ENCODE data around the gene ANKH. TPM values are rescaled to one million over a fixed set of nuclear protein-coding genes. Genes with fewer than 3 reads are reported as not detected.

Gene ANKH
- polyA plus RNA-seq, 1 donor (not counting 4 experiments of a cell fraction or from before 2014, with no cell fraction given), result 13.8 TPM

GRCh38 chr5:14728459-14728938 is 143.1 kb downstream of the ANKH start:
- no peak overlapping the region for H2AFZ ChIP-seq (ENCODE audit: control insufficient read depth, low read length)
- H3K9me1 ChIP-seq (ENCODE audit: control insufficient read depth, extremely low read depth, insufficient read depth, low read length), result no peaks in the 10 kb centered on the region
- no peaks in the 10 kb centered on the region for H3K79me2 ChIP-seq (ENCODE audit: control insufficient read depth, insufficient read depth, low read length)
- H3K27me3 ChIP-seq (ENCODE audit: control insufficient read depth, extremely low read depth, insufficient read depth, low read length), result no peaks in the 10 kb centered on the region
- H3K4me1 ChIP-seq (ENCODE audit: control insufficient read depth, extremely low read depth, insufficient read depth, low read length), result peaks cover 6% of the 10 kb centered on the region
- H3K36me3 ChIP-seq (ENCODE audit: control insufficient read depth in 2 of 2, extremely low read depth in 1 of 2, insufficient read depth in 2 of 2, low read length in 2 of 2), result no peaks in the 10 kb centered on the region
- no peak for FAIRE-seq
- dilution Hi-C loops (cut with MboI; ENCODE audit: extremely low pct_ligation_motif_present, low sequenced_read_pairs), result no loop called here
- no peaks in the 10 kb centered on the region for H4K20me1 ChIP-seq (ENCODE audit: control insufficient read depth, extremely low read depth, insufficient read depth, low read length)
- no peak overlapping the region for H3K27ac ChIP-seq (ENCODE audit: control insufficient read depth, insufficient read depth, low read length)
- TF ChIP-seq EZH2 (IDR thresholded peaks at IDR 0.05; ENCODE audit: low read length) (no peak), CTCF (optimal IDR thresholded peaks at IDR 0.05 in 1 of 3, IDR thresholded peaks at IDR 0.05 in 1 of 3, conservative IDR thresholded peaks at IDR 0.05 in 1 of 3; ENCODE audit: extremely low read depth in 1 of 3, insufficient read depth in 2 of 3, low read length in 3 of 3) (no peak)
- no peak overlapping the region for H3K4me2 ChIP-seq (ENCODE audit: control insufficient read depth, extremely low read depth, insufficient read depth, low read depth, low read length)
- no peaks in the 10 kb centered on the region for H3K9me3 ChIP-seq (ENCODE audit: control insufficient read depth, low read depth, low read length)
- H3K4me3 ChIP-seq (ENCODE audit: control insufficient read depth in 2 of 3, extremely low read depth in 1 of 3, insufficient read depth in 2 of 3, low read depth in 1 of 3, low read length in 3 of 3), result no peak overlapping the region
- no peak for DNase-seq (ENCODE audit: low read depth, low spot score)
- H3K9ac ChIP-seq (ENCODE audit: control insufficient read depth, extremely low read depth, insufficient read depth, low read length), result no peak overlapping the region

DNA sequence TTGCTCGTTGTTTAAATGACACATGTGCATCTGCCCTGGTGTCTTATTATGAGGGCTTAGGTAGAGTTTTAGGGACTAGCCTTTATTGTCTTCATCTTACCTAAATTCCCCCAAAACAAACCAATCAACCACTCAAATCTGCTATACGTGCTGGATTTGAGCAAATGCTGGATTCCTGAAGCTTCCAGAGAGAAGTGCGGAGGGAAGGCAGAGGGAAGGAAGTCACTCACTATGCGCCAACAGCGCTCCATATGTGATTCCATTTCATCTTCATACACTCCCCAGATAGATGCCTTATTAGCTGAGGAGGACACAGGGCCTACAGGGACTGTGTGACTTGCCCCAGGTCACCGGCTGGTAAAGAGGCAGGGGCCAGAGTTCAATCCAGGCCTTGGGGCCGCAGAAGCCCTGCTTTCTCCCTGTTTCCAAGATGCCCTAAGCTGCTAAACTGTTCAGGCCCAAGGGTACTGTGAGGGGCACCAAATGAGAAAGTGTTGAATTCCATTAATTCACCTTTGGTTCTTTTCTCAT is 143.6 kb downstream of the ANKH start:
- no peak for TF ChIP-seq EZH2 (IDR thresholded peaks at IDR 0.05; ENCODE audit: low read length)
- FAIRE-seq (no peak), DNase-seq (ENCODE audit: low read depth, low spot score) (no peak)
- H3K27me3 ChIP-seq (ENCODE audit: control insufficient read depth, extremely low read depth, insufficient read depth, low read length), result no peaks in the 10 kb centered on the region
- no peak overlapping the region for H3K4me2 ChIP-seq (ENCODE audit: control insufficient read depth, extremely low read depth, insufficient read depth, low read depth, low read length)
- H4K20me1 ChIP-seq (ENCODE audit: control insufficient read depth, extremely low read depth, insufficient read depth, low read length), result no peaks in the 10 kb centered on the region
- H3K4me3 ChIP-seq (ENCODE audit: control insufficient read depth in 2 of 3, extremely low read depth in 1 of 3, insufficient read depth in 2 of 3, low read depth in 1 of 3, low read length in 3 of 3), result no peak overlapping the region
- H3K9ac ChIP-seq (ENCODE audit: control insufficient read depth, extremely low read depth, insufficient read depth, low read length), result no peak overlapping the region
- no peak overlapping the region for H2AFZ ChIP-seq (ENCODE audit: control insufficient read depth, low read length)
- no peak overlapping the region for H3K27ac ChIP-seq (ENCODE audit: control insufficient read depth, insufficient read depth, low read length)
- no peaks in the 10 kb centered on the region for H3K79me2 ChIP-seq (ENCODE audit: control insufficient read depth, insufficient read depth, low read length)
- H3K9me1 ChIP-seq (ENCODE audit: control insufficient read depth, extremely low read depth, insufficient read depth, low read length), result no peaks in the 10 kb centered on the region
- H3K9me3 ChIP-seq (ENCODE audit: control insufficient read depth, low read depth, low read length), result no peaks in the 10 kb centered on the region
- peaks cover 6% of the 10 kb centered on the region for H3K4me1 ChIP-seq (ENCODE audit: control insufficient read depth, extremely low read depth, insufficient read depth, low read length)
- H3K36me3 ChIP-seq (ENCODE audit: control insufficient read depth in 2 of 2, extremely low read depth in 1 of 2, insufficient read depth in 2 of 2, low read length in 2 of 2), result no peaks in the 10 kb centered on the region
- dilution Hi-C loops (cut with MboI; ENCODE audit: extremely low pct_ligation_motif_present, low sequenced_read_pairs), result no loop called here

DNA sequence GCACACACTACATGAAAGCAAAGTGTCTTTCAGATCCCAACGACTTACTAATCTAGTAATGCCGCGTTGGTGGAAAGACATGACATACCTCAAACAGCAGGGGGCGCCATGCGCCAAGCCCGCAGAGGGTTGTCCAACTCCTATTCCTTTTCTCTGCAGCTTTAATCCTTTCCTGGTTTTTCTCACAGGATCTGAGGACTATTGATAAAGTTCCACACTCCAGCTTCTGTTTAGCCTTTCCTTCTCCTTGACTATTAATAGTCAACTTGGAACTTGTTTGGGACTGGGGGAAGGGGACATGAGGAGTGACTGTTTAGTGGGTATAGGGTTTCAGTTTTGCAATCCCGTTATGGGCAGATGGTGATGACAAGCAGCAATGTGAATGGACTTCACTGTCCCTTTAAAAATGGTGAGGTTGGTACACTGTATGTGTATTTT is 144.1 kb downstream of the ANKH start:
- Histone ChIP-seq H3K4me3 (ENCODE audit: control insufficient read depth in 2 of 3, extremely low read depth in 1 of 3, insufficient read depth in 2 of 3, low read depth in 1 of 3, low read length in 3 of 3) (no peak overlapping the region), H3K36me3 (ENCODE audit: control insufficient read depth in 2 of 2, extremely low read depth in 1 of 2, insufficient read depth in 2 of 2, low read length in 2 of 2) (no peaks in the 10 kb centered on the region), H3K9me3 (ENCODE audit: control insufficient read depth, low read depth, low read length) (no peaks in the 10 kb centered on the region), H3K9ac (ENCODE audit: control insufficient read depth, extremely low read depth, insufficient read depth, low read length) (no peak overlapping the region), H4K20me1 (ENCODE audit: control insufficient read depth, extremely low read depth, insufficient read depth, low read length) (no peaks in the 10 kb centered on the region), H3K79me2 (ENCODE audit: control insufficient read depth, insufficient read depth, low read length) (no peaks in the 10 kb centered on the region), H3K27me3 (ENCODE audit: control insufficient read depth, extremely low read depth, insufficient read depth, low read length) (no peaks in the 10 kb centered on the region), H2AFZ (ENCODE audit: control insufficient read depth, low read length) (no peak overlapping the region), H3K4me1 (ENCODE audit: control insufficient read depth, extremely low read depth, insufficient read depth, low read length) (peaks cover 6% of the 10 kb centered on the region), H3K9me1 (ENCODE audit: control insufficient read depth, extremely low read depth, insufficient read depth, low read length) (no peaks in the 10 kb centered on the region), H3K27ac (ENCODE audit: control insufficient read depth, insufficient read depth, low read length) (no peak overlapping the region), H3K4me2 (ENCODE audit: control insufficient read depth, extremely low read depth, insufficient read depth, low read depth, low read length) (no peak overlapping the region)
- FAIRE-seq (peak; percentile 86), DNase-seq (ENCODE audit: low read depth, low spot score) (peak; percentile 15)
- TF ChIP-seq CTCF (optimal IDR thresholded peaks at IDR 0.05 in 1 of 3, IDR thresholded peaks at IDR 0.05 in 1 of 3, conservative IDR thresholded peaks at IDR 0.05 in 1 of 3; ENCODE audit: extremely low read depth in 1 of 3, insufficient read depth in 2 of 3, low read length in 3 of 3) (peak; percentile 92 to 93 (median 93)), EZH2 (IDR thresholded peaks at IDR 0.05; ENCODE audit: low read length) (no peak)
- dilution Hi-C loops (cut with MboI; ENCODE audit: extremely low pct_ligation_motif_present, low sequenced_read_pairs), result no loop called here
